Activated gamma-delta T cell (primary cell): Measurements from ENCODE around the gene RNGTT.
"Not testable (repeated sequence)": the region's sequence is repeated elsewhere in the genome, so short reads cannot be mapped to it uniquely, and the experiment has no call there.

ENCODE experiments used
- DNase-seq: peaks from one replicate; lab custom pipeline; 2025; lab: John Stamatoyannopoulos, UW

Gene RNGTT

DNA sequence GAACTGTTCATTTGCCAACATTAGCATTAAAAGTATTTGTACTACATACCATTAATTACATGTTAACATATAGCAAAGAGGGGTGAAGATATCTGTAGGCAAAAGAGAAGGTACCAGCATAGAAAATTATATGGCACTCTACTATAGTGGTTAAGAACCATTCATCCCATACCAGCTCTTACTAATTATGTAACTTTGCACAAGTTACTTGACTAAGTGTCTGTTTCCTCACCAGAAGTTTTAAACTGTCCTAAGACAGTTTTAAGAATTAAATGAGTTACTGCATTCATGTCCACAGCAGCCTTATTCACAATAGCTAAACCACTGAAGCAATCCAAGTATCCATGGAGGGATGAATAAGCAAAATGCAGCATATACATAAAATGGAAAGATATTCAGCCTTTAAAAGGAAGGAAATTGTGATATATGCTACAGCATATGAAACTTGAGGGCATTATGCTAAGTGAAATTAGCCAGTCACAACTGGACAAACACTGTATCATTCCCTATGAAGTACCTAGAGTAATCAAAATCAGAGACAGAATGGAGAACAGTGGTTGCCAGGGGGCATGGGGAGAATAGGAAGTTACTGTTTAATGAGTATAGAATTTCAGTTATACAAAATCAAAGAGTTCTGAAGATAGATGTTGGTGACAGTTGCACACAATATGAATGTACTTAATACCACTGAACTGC, 98.9 kb downstream of the RNGTT start:
- no peak for DNase-seq

DNA sequence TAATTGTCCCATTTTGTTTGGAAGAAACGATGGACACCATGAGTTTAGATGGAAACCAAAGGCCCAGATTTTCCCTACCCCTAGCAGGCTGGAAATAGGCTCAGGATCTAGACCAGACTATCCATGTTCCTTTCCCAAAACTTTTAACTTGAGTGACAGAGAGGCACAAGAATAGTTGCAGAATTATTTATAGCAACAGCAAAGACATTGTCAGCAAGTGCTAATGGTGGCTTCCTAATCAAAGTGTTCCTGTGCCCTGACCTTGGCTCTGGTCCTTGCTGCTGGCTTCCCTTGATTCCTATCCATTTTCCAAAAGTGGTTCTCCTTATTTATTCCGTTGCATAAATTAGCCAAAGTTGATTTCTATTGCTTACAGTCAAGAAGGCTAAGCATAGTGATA, 103.1 kb downstream of the RNGTT start:
- no peak for DNase-seq

DNA sequence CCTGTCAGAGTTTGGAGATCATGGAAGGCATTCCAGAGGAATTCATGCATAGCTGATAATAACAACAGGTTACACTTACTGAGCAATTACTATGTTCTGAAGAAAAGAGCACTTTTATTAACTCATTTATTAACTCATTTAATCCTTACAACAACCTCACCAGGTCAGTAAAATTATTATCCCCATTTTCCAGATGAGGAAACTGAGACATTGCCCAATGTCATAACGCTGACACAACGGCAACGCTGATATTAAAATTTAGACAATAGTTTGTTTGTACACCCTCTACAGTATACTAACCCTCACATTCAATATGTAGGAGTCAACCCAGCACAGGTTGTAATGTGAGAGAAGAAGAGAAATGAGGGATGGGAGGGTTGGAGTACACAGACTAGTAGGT, 105.0 kb downstream of the RNGTT start:
- no peak for DNase-seq

DNA sequence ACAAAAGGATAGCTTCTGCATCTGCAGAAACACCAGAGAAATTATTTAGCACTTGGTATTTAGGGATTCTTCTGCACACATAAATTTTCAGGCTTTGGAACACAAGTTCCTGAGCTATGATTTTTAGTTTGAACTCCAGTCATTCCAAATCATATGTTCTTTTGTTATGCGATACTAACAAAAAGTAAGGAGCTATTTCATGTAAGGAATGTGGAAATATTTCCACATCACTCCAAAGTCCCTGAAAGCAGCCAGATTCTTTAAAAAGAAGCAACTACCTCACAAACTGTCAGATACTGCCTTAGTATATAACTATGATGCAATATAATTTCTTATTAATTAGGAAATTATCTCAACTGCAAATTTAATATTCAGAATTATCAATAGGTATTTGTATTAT, 106.9 kb downstream of the RNGTT start:
- DNase-seq, result no peak

DNA sequence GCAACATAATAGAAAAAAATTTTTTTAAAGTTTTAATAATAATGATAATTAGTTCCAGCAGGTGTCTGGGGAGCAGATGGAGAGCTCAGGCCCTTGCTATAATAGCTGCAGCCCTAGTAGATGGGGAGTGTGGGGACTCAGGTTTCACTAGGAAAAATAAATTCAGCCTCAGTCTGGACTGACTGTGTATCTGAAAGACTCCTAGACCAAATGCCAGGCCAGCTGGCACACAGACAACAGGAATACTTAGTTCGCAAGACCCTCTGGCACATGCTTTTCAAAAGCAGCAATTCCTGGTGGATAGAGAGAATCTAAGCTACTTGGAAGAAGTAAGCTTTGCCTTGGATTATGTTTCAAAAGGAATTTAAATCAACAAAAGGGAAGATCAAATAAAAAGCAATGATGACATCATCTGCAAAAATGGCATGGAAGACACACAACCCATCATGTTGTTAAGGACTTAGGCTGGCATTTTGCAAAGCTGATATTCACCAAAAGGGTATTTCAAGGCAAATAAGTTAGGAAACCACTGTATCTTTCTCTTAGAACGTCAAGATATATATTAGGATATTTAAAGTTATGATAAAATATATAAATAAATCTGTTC, 107.8 kb downstream of the RNGTT start:
- DNase-seq, result no peak

DNA sequence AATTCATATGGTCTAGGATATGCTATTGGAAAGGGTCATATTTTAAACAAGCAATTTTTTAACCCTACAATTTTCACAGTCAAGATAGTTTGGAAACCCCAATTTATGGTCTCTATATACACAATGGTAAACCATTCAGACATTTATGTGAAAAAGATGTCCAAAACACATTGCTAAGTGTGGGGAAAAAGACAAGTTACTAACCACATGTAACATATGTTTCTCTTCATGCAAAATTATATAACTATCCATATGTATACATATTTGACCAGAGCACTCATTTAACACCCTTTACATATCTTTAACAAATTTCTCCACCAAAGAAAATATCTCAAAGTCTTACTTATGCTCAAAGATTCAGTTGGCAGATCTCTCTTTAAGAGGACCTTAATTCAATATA, 110.6 kb downstream of the RNGTT start:
- no peak for DNase-seq

DNA sequence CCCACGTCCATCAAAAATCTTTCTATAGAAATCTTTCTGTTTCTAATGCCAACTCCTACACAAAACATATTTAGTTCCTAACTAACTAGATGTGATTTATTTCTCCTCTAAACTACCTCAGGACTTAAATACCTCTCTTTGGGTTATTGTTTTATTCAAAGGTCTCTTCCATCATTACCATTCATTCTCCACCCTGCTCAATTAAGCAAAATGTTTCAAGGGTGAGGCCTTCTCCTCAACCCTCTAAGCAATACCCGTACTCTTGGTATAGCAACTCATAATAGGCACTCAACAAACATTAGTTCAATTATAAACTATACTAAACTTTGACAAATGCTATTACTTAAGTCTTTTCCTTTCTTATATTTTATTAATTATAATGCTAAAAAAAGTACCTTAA, 111.4 kb downstream of the RNGTT start:
- DNase-seq, result no peak

DNA sequence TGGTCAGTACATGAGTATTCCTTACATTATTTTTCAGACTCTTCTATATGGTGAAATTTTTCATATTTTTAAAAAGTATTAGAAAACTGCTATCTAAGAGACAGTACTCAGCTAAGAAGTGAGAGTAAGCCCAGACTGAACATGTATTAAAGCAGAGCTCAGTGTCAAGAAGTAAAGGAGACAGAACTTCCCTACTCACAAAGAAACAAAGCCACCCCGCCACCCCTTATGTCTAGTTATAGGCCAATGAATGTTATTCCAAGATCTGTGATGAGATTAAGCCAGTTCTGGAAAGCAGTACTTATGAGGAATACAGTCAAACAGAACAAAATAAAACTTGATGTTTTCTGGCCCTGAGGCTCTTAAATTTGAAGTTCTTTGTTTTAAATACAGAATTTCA, 114.5 kb downstream of the RNGTT start:
- no peak for DNase-seq

DNA sequence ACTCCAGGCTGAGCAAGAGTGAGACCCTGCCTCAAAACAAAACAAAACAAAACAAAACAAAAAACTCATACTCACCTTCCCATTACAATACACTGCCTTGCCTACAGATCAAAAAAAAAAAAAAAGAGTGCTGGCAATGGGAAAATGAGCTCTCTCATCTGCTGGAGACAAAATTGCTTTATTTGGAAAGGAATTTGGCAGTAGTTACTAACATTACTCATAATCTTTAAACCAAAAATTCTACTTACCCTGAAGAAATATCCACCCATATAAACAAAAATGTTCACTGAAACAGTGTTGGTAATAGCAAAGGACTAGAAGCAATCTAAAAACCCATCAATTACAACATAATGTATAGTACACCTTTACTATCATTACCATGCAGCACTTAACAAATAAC, 120.4 kb downstream of the RNGTT start:
- DNase-seq, result no peak

DNA sequence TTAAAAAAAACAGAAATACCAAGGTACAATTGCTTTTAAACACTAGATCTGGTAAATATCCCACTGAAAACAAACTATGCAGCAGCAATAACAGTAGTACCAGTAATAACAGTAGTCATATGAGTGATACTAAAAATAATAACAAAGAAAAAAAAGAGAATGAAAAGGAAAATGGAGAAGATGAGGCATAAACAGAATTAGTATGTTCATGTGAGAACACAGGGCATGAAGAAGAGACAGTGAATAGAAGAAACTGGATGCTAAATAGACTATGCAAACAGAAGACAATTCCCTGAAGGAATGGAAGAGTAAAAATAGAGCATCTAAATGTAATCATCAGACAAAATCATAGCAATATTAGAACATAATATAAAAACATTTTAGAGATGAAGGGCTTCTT, 121.1 kb downstream of the RNGTT start:
- DNase-seq, result no peak

DNA sequence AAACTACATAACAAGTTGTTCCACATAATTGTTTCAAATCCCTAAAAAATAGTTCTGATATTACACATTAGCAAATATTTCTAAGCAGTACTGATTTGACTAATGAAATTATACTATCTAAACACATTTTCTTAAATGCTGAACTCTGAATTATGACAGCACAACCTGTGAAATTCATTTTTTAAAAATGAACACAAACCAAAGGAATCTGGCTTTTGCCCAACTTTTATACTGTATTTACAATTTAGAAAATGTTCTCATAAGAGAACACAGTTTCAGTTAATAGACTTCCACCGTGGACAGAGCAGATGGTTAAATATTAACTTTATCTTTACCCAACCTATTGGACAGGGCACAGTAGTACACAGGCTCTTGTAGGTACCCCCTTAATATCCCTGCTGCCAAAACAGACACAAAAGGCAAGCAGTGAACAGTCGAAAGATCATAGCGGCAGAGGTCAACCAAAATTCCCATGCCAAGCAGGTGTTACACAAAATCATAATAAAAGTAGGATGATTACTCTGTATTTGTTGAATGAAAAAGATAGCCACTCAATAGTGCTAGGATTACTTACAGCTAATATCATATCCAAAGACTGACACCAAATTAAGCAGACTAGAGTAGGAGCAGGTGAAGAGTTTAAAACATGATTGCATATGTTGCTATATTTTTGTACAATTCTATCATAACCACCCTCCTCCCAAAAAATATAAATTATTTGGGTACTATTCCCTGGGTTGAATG, 122.5 kb downstream of the RNGTT start:
- DNase-seq, result no peak

DNA sequence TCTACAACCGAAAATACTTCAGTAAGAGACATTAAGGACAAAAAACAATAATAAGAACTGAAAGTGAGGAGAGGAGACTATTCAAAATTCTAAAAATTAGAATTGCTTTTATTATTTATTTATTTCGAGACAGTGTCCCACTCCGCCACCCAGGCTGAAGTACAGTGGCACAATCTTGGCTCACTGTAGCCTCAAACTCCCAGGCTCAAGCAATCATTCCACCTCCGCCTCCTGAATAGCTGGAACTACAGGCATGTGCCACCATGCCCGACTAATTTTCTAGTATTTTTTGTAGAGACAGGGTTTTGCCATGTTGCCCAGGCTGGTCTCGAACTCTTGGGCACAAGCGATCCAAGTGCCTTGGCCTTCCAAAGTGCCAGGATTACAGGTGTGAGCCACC, 123.1 kb downstream of the RNGTT start:
- DNase-seq, result no peak

DNA sequence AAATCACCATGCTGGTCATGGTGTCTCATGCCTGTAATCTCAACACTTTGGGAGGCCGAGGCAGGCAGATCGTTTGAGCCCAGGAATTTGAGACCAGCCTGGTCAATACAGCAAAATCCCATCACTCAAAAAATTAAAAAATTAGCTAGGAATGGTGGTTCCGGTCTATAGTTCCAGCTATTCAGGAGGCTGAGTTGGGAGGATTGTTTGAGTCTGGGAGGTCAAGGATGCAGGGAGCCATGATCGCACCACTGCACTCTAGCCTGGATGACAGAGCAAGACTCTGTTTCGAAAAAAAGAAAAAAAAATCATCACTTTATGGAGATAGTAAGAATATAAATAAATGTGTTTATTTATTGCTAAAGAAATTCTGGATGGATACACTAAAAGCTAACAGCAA, 124.1 kb downstream of the RNGTT start:
- no peak for DNase-seq

DNA sequence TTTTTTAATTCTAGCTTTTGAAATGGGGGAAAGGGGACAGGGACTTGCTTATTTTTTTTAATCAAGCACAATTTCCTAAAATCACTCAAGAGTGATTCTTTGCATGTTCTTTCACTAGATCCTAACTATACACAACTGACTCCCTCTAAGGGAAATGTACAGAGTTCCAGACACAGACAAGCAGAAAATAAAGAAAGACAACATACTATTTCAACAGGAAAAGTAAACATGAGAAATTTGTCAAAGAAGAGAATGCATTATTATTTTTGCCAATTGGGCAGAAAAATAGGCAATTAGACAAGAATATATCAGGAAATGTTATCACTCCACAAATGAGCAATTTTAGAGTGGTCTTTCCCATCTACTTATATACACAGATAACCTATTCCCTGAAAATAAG, 128.2 kb downstream of the RNGTT start:
- DNase-seq, result no peak

DNA sequence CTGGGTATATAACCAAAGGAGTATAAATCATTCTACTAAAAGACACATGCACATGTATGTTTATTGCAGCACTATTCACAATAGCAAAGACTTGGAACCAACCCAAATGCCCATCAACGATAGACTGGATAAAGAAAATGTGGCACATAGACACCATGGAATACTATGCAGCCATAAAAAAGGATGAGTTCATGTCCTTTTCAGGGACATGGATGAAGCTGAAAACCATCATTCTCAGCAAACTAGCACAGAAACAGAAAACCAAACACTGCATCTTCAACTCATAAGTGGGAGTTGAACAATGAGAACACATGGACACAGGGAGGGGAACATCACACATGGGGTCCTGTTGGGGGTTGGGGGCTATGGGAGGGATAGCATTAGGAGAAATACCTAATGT, 130.3 kb downstream of the RNGTT start:
- DNase-seq, result not testable (repeated sequence)

DNA sequence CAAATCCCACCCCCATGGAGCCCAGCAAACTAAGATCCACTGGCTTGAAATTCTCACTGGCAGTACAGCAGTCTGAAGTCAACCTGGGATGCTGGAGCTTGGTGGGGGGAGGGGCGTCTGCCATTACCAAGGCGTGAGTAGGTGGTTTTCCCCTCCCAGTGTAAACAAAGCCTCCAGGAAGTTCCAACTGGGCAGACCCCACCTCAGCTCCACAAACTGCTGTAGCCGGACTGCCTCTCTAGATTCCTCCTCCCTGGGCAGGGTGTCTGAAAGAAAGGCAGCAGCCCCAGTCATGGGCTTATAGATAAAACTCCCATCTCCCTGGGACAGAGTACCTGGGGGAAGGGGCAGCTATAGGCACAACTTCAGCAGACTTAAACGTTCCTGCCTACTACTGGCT, 135.8 kb downstream of the RNGTT start:
- not testable (repeated sequence) for DNase-seq

DNA sequence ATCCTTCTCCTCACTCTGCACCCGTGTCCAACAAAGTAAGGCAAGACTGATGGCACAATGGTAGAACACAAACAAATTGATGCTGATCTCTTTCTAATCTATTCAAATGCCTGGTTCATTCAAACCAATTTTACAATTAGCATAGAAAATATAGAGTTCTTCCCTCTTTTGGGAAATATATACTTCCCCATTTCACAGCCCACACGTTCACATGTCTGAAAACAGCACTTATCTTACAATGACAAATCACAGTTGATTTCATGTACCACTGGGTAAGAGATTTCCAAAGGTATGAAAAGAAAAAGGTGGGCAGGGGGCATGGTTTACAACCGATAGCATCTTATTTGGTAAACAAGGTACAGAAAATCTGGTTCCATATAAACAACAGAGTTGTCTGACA, 137.6 kb downstream of the RNGTT start:
- no peak for DNase-seq

DNA sequence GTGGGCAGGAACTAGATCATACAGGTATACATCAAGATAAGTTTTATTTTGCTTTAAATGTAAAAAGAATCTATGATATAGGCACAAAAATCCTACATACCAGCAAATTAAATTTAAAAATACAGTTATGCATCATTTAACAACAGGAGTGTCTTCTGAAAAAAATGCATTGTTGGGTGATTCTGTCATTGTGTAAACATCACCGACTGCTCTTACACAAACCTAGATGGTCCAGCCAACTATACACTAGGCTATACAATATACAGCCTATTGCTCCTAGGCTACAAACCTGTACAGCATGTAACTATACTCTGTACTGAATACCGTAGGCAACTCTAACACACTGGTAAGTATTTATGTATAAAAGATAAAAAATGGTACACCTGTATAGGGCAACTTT, 139.4 kb downstream of the RNGTT start:
- DNase-seq, result no peak

DNA sequence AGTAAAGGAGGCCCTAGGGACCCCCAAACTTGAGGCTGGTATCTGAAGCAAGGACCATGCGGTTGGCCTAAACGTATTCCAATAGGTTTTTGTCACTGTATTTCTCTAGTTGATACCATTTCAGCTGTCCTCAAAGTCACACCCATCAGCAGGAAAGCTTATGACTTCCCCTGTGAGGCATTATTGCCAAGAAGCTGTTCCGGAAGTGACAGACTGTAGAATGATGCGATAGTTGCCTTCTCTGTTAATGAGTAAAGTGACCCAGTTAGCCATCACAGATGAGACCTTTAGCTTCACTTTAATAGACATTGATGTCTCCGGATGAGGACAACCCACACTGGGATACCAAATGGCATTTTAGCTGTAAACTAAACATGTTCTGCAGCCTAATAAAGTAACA, 147.9 kb downstream of the RNGTT start:
- DNase-seq, result no peak

DNA sequence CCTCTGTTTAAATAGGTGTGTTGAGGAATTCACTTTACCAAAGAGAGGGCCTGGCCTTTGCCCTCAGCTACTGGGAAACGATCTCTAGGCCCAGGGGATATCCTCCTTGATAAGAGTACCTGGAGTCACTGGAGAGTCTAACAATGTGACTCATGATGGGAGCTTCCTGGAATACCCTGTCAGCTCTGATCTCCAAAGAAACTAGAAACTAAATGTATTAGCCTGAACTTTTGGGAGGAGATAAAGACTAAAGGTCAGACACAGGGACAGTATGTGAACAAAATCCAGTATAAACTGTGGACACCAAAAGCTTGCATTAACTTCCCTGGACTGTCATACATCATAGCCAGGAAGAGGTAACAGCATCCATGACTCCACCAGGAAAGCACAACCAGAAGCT, 148.5 kb downstream of the RNGTT start:
- DNase-seq, result no peak

DNA sequence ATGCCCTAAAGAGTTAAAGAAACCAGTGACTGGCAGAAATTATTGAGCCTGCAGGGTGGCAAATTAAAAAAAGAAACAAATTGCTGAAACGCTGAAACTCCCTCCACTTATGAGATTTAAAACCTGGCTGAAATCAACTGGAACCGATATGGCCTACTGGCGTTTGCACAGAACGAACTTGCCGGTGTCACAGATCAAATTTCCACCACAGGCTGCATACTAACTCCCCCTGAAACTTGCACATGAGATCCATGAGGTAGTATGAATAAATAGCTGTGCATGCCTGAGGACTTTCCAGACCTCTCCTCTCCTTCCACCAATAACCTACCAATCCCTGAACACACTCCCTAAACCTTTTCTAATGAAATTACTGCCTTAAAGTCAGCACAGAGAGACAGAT, 150.4 kb downstream of the RNGTT start:
- no peak for DNase-seq

DNA sequence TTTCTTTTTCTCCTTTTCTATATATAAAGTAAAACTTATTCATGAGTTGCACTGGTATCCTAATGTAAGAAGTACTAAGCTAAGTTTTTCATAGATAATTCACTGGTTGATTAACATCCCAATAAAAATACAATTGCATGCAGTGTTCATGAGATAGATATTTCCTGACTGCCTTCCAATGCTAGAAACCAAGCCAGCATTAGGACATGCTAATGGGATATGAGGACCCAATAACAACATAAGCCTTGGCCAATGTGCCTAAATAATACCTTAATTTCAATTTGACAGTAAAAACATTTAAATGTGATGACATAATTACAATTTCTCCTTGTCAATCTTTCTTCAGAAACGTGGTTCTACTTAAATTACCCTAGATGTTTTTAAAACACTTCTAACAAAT, 152.7 kb downstream of the RNGTT start:
- no peak for DNase-seq

DNA sequence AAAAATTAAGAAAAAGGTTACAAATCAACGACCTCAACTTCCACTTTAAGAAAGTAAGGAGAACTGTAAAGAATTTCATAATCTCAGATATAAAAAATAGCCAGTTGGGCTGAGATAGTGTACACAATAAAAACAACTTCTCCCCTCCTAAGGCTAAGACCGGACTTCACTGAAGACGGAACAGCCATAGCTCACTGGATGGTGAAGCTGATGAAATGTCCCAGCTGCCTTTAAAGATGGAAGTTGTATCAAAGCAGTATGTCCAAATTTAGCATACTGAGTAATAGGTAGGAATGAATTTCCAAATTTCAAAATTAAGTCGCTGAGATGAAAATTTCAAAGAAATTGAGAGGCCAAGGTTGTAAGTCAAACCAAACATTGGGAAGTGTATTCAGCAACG, 153.3 kb downstream of the RNGTT start:
- DNase-seq, result no peak

DNA sequence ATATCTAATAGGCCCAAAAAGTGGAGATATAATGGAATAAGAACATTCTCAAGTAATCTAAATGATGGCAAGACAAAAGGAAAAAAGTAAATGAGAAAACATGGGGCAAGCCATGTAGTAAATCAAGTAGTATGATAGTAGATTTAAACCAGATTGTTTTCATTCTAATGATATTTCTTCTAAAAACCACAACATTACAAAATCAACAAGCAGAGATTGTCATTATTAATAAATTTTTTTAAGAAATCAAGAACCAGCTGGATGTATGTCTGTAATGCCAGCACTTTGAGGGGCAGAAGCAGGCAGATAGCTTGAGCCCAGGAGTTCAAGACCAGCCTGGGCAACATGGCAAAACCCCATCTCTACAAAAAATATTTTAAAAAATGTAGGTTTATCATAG, 155.0 kb downstream of the RNGTT start:
- no peak for DNase-seq
